Measurements from ENCODE around the gene CLCN3.

- TF ChIP-seq CTCF (IDR thresholded peaks at IDR 0.05) = no peak
- TF ChIP-seq ATF3 (CRISPR knock-in tag; conservative IDR thresholded peaks at IDR 0.05) = no peak
Measured at GRCh38 chr4:169603312-169603711, 17.1 kb upstream of the CLCN3 start.
